Epithelial cell of esophagus (primary cell): Measurements from ENCODE around the gene ANO7.

ENCODE experiments used
- DNase-seq: peaks from one replicate; pipeline ENCODE4 v3.0.0; 2010; ENCODE audit warnings: low read depth
- H3K4me3 ChIP-seq: 2 replicates; pipeline ENCODE4 v1.5.1; 2011; ENCODE audit warnings: mild to moderate bottlenecking, low read length, control low read depth
- CTCF ChIP-seq: IDR thresholded peaks from 2 replicates; pipeline ENCODE4 v1.5.1; 2011; ENCODE audit warnings: low read depth, mild to moderate bottlenecking, low read length, control low read depth, inconsistent platforms; ENCODE audit not compliant: insufficient read depth; ENCODE audit errors: missing control alignments

The ANO7 gene

GRCh38 chr2:241189093-241189855 lies 797 bp downstream of the ANO7 start:
- DNase-seq: no peak
- no peak for TF ChIP-seq CTCF
- no peak overlapping the region for H3K4me3 ChIP-seq

GRCh38 chr2:241189856-241190201 lies 1.4 kb downstream of the ANO7 start:
- no peak for TF ChIP-seq CTCF
- DNase-seq: no peak
- no peak overlapping the region for H3K4me3 ChIP-seq

- DNase-seq: no peak
- no peak overlapping the region for H3K4me3 ChIP-seq
- TF ChIP-seq CTCF: no peak
Observed at GRCh38 chr2:241190291-241190981, 2.0 kb downstream of the ANO7 start.

GRCh38 chr2:241191081-241191480 lies 2.6 kb downstream of the ANO7 start:
- no peak for DNase-seq
- TF ChIP-seq CTCF: no peak
- H3K4me3 ChIP-seq: no peak overlapping the region

- no peak for DNase-seq
Observed at GRCh38 chr2:241193271-241193670, 4.8 kb downstream of the ANO7 start.

GRCh38 chr2:241194811-241195210 lies 6.3 kb downstream of the ANO7 start:
- H3K4me3 ChIP-seq: no peak overlapping the region
- no peak for DNase-seq
- TF ChIP-seq CTCF: no peak

More at GRCh38 chr2:241193271-241193670, 4.8 kb downstream of the ANO7 start:
- TF ChIP-seq CTCF: no peak
- H3K4me3 ChIP-seq: no peak overlapping the region
